ENCODE data around the gene MYOM3. TPM values are rescaled to one million over a fixed set of nuclear protein-coding genes. Genes with fewer than 3 reads are reported as not detected.

MYOM3 gene
- total and polyA plus RNA-seq, 2 of the 13 experiments (the other 11 are each of a cell fraction or from before 2014, with no cell fraction given), result 5.8 to 15.3 TPM

DNA sequence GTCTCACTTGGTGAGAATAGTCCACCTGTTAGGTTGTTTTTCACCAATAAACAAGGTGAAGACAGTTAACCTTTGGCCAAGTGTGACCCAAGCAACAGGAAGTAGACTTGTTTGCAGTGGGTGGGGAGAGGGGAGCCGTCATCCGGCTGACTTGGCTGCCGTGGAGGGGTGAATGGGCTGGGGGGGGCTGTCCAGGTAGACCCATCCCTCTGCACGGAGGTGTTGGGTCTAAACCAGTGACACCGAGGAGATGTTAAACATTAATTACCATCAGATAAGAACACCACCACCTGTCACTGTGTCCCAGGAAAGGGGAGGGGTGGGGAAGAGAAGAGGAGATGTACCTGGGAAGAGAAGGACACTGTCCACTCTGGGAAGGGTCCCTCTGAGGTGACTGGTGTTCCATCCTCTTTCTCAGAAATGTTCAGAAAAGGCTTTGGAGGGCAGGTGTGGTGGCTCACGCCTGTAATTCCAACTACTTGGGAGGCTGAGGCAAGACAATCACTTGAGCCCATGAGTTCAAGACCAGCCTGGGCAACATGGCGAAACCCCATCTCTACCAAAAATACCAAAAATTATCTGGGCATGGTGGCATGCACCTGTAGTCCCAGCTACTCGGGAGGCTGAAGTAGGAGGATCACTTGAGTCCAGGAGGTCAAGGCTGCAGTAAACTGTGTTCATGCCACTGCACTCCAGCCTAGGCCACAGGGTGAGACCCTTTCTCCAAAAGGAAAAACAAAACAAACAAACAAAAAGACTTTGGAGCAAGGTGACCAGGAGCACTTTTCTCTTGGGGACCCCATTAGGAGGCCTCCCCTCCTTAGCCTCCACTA, 6.7 kb upstream of the MYOM3 start (continued):
- no peak for TF ChIP-seq ZNF879 (CRISPR knock-in tag; IDR thresholded peaks at IDR 0.05)
- TF ChIP-seq ZNF792 (CRISPR knock-in tag; IDR thresholded peaks at IDR 0.05), result no peak
- TF ChIP-seq, protein P1, sequence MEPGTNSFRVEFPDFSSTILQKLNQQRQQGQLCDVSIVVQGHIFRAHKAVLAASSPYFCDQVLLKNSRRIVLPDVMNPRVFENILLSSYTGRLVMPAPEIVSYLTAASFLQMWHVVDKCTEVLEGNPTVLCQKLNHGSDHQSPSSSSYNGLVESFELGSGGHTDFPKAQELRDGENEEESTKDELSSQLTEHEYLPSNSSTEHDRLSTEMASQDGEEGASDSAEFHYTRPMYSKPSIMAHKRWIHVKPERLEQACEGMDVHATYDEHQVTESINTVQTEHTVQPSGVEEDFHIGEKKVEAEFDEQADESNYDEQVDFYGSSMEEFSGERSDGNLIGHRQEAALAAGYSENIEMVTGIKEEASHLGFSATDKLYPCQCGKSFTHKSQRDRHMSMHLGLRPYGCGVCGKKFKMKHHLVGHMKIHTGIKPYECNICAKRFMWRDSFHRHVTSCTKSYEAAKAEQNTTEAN (CRISPR knock-in tag; conservative IDR thresholded peaks at IDR 0.05), result no peak
- 0 out of 2 replicates have a peak, but pooled peaks have one; percentile 20 for TF ChIP-seq CBX5 (CRISPR knock-in tag; IDR thresholded peaks at IDR 0.05; ENCODE audit: borderline replicate concordance)
- no peak for TF ChIP-seq YY1 (IDR thresholded peaks at IDR 0.05; ENCODE audit: insufficient read depth, insufficient replicate concordance, low read depth, low read length)
- TF ChIP-seq KDM1A (CRISPR knock-in tag; IDR thresholded peaks at IDR 0.05), result peak; percentile 5; the same call in 1 of the 2 replicates
- no peak for TF ChIP-seq CCAR2 (optimal IDR thresholded peaks at IDR 0.05; ENCODE audit: low read depth, low read length)
- TF ChIP-seq CAMTA2 (CRISPR knock-in tag; IDR thresholded peaks at IDR 0.05; ENCODE audit: borderline replicate concordance), result no peak
- no peak for TF ChIP-seq IKZF4 (CRISPR knock-in tag; IDR thresholded peaks at IDR 0.05; ENCODE audit: borderline replicate concordance, low read depth, not compliant biosample characterization)
- TF ChIP-seq, protein P2, sequence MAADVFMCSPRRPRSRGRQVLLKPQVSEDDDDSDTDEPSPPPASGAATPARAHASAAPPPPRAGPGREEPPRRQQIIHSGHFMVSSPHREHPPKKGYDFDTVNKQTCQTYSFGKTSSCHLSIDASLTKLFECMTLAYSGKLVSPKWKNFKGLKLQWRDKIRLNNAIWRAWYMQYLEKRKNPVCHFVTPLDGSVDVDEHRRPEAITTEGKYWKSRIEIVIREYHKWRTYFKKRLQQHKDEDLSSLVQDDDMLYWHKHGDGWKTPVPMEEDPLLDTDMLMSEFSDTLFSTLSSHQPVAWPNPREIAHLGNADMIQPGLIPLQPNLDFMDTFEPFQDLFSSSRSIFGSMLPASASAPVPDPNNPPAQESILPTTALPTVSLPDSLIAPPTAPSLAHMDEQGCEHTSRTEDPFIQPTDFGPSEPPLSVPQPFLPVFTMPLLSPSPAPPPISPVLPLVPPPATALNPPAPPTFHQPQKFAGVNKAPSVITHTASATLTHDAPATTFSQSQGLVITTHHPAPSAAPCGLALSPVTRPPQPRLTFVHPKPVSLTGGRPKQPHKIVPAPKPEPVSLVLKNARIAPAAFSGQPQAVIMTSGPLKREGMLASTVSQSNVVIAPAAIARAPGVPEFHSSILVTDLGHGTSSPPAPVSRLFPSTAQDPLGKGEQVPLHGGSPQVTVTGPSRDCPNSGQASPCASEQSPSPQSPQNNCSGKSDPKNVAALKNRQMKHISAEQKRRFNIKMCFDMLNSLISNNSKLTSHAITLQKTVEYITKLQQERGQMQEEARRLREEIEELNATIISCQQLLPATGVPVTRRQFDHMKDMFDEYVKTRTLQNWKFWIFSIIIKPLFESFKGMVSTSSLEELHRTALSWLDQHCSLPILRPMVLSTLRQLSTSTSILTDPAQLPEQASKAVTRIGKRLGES (CRISPR knock-in tag; IDR thresholded peaks at IDR 0.05; ENCODE audit: borderline replicate concordance), result no peak
- no peak for TF ChIP-seq ZSCAN21 (CRISPR knock-in tag; IDR thresholded peaks at IDR 0.05; ENCODE audit: borderline replicate concordance)
- TF ChIP-seq ZSCAN12 (CRISPR knock-in tag; IDR thresholded peaks at IDR 0.05), result no peak
- TF ChIP-seq TSC22D2 (CRISPR knock-in tag; IDR thresholded peaks at IDR 0.05; ENCODE audit: borderline replicate concordance), result no peak
- no peak for TF ChIP-seq ZNF737 (CRISPR knock-in tag; IDR thresholded peaks at IDR 0.05; ENCODE audit: borderline replicate concordance)
- TF ChIP-seq, protein P3, sequence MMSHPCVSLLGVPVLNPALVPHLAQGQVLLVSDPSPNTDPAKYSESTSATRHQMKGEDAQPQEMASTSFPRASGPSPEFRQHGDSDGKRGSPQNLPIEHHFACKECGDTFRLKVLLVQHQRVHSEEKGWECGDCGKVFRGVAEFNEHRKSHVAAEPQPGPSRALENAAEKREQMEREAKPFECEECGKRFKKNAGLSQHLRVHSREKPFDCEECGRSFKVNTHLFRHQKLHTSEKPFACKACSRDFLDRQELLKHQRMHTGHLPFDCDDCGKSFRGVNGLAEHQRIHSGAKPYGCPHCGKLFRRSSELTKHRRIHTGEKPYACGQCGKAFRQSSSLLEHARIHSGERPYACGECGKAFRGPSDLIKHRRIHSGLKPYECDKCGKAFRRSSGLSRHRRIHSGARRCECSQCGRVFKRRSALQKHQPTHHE (CRISPR knock-in tag; IDR thresholded peaks at IDR 0.05; ENCODE audit: borderline replicate concordance), result no peak
- TF ChIP-seq, protein P4, sequence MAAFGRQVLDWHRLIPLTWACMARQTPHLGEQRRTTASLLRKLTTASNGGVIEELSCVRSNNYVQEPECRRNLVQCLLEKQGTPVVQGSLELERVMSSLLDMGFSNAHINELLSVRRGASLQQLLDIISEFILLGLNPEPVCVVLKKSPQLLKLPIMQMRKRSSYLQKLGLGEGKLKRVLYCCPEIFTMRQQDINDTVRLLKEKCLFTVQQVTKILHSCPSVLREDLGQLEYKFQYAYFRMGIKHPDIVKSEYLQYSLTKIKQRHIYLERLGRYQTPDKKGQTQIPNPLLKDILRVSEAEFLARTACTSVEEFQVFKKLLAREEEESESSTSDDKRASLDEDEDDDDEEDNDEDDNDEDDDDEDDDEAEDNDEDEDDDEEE (CRISPR knock-in tag; IDR thresholded peaks at IDR 0.05), result no peak
- TF ChIP-seq FOXK2 (IDR thresholded peaks at IDR 0.05), result no peak

Data from HepG2 (cell line).